A549 (cell line): ENCODE measurements around the gene NOSIP.

Experiments
- ATOH8 ChIP-seq: fragments of 250-450 bp; sonication (Bioruptor Pico); IDR thresholded peaks from 2 replicates; pipeline ENCODE4 v1.5.0; 2020; ENCODE audit warnings: low read depth, mild to moderate bottlenecking, moderate library complexity
- BHLHE40 ChIP-seq: IDR thresholded peaks from 2 replicates; pipeline ENCODE4 v1.6.1; 2012; ENCODE audit warnings: low read depth, low read length, inconsistent platforms
- CBX8 ChIP-seq: fragments of 200-600 bp; sonication (generic); IDR thresholded peaks from 2 replicates; pipeline ENCODE4 v1.6.1; 2016
- EHF ChIP-seq: fragments of 250-450 bp; sonication (Bioruptor Pico); IDR thresholded peaks from 2 replicates; pipeline ENCODE4 v1.5.0; 2020; ENCODE audit warnings: mild to moderate bottlenecking
- MYC ChIP-seq: IDR thresholded peaks from 2 replicates; pipeline ENCODE4 v1.6.1; 2012; ENCODE audit warnings: mild to moderate bottlenecking, inconsistent platforms, low read length, improper control_type of control experiment, borderline replicate concordance
- POLR2A ChIP-seq: IDR thresholded peaks from 2 replicates; pipeline ENCODE4 v1.6.1; 2012; ENCODE audit warnings: mild to moderate bottlenecking, low read length
- RAD21 ChIP-seq, 2 experiments: fragments of >200 bp in 1 of 2; sonication (Bioruptor Twin) in 1 of 2; formaldehyde crosslinking in 1 of 2; IDR thresholded peaks in 1 of 2; conservative IDR thresholded peaks in 1 of 2; 2 replicates in 1 of 2; 3 replicates in 1 of 2; pipeline ENCODE4 v1.6.1; 2012 to 2018; ENCODE audit warnings: inconsistent platforms in 1 of 2
- SMC3 ChIP-seq: fragments of >200 bp; sonication (Bioruptor Twin); formaldehyde crosslinking; IDR thresholded peaks from 3 replicates; pipeline ENCODE4 v1.6.1; 2018; ENCODE audit warnings: inconsistent platforms
- ZNF302 ChIP-seq: fragments of 250-450 bp; sonication (Bioruptor Pico); IDR thresholded peaks from 2 replicates; pipeline ENCODE4 v1.9.0; 2021; ENCODE audit warnings: inconsistent platforms, mild to moderate bottlenecking, moderate library complexity
- TF ChIP-seq, protein P1 (sequence below): fragments of >200 bp; sonication (Bioruptor Twin); formaldehyde crosslinking; IDR thresholded peaks from 3 replicates; pipeline ENCODE4 v1.5.1; 2016
- TF ChIP-seq, protein P2 (sequence below): fragments of 250-450 bp; sonication (Bioruptor Pico); IDR thresholded peaks from 2 replicates; pipeline ENCODE4 v1.5.0; 2021; ENCODE audit warnings: mild to moderate bottlenecking, moderate library complexity, borderline replicate concordance
- TF ChIP-seq, protein P3 (sequence below): fragments of >200 bp; sonication (Bioruptor Twin); formaldehyde crosslinking; IDR thresholded peaks from 2 replicates; pipeline ENCODE4 v1.6.1; 2016

- TF ChIP-seq, protein P1, sequence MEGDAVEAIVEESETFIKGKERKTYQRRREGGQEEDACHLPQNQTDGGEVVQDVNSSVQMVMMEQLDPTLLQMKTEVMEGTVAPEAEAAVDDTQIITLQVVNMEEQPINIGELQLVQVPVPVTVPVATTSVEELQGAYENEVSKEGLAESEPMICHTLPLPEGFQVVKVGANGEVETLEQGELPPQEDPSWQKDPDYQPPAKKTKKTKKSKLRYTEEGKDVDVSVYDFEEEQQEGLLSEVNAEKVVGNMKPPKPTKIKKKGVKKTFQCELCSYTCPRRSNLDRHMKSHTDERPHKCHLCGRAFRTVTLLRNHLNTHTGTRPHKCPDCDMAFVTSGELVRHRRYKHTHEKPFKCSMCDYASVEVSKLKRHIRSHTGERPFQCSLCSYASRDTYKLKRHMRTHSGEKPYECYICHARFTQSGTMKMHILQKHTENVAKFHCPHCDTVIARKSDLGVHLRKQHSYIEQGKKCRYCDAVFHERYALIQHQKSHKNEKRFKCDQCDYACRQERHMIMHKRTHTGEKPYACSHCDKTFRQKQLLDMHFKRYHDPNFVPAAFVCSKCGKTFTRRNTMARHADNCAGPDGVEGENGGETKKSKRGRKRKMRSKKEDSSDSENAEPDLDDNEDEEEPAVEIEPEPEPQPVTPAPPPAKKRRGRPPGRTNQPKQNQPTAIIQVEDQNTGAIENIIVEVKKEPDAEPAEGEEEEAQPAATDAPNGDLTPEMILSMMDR, result no peak
- TF ChIP-seq MYC, result no peak
- no peak for TF ChIP-seq POLR2A
- no peak for TF ChIP-seq RAD21 (conservative IDR thresholded peaks at IDR 0.05 in 1 of 2, IDR thresholded peaks at IDR 0.05 in 1 of 2)
- TF ChIP-seq, protein P2, sequence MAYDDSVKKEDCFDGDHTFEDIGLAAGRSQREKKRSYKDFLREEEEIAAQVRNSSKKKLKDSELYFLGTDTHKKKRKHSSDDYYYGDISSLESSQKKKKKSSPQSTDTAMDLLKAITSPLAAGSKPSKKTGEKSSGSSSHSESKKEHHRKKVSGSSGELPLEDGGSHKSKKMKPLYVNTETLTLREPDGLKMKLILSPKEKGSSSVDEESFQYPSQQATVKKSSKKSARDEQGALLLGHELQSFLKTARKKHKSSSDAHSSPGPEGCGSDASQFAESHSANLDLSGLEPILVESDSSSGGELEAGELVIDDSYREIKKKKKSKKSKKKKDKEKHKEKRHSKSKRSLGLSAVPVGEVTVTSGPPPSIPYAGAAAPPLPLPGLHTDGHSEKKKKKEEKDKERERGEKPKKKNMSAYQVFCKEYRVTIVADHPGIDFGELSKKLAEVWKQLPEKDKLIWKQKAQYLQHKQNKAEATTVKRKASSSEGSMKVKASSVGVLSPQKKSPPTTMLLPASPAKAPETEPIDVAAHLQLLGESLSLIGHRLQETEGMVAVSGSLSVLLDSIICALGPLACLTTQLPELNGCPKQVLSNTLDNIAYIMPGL (CRISPR knock-in tag), result no peak
- no peak for TF ChIP-seq ATOH8 (CRISPR knock-in tag)
- no peak for TF ChIP-seq SMC3
- no peak for TF ChIP-seq EHF (CRISPR knock-in tag)
- TF ChIP-seq, protein P3, sequence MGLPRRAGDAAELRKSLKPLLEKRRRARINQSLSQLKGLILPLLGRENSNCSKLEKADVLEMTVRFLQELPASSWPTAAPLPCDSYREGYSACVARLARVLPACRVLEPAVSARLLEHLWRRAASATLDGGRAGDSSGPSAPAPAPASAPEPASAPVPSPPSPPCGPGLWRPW, result no peak
- no peak for TF ChIP-seq ZNF302 (CRISPR knock-in tag)
- TF ChIP-seq CBX8, result no peak
- no peak for TF ChIP-seq BHLHE40
Measured at GRCh38 chr19:49605605-49606004, 25.2 kb upstream of the NOSIP start.
